Measurements from ENCODE around the gene GP1BB.
A peak's percentile ranks its signal among the peaks of the same experiment; 100 is the strongest.
"Not testable (repeated sequence)": the region's sequence is repeated elsewhere in the genome, so short reads cannot be mapped to it uniquely, and the experiment has no call there.

Gene GP1BB

GRCh38 chr22:19675428-19675827 is 47.9 kb upstream of the GP1BB start:
- no peaks in the 10 kb centered on the region for H3K4me1 ChIP-seq (ENCODE audit: insufficient read depth, poor library complexity, severe bottlenecking)
- no peak overlapping the region for H3K4me3 ChIP-seq (ENCODE audit: severe bottlenecking)
- H3K36me3 ChIP-seq (ENCODE audit: low read depth): no peaks in the 10 kb centered on the region
- no peak for ATAC-seq (ENCODE audit: low read depth)
- TF ChIP-seq CTCF (IDR thresholded peaks at IDR 0.05; ENCODE audit: poor library complexity, severe bottlenecking): no peak
- no peaks in the 10 kb centered on the region for H3K27me3 ChIP-seq (ENCODE audit: insufficient read depth, poor library complexity, severe bottlenecking)
- no peak overlapping the region for H3K27ac ChIP-seq (ENCODE audit: poor library complexity, severe bottlenecking)
- no peak for DNase-seq (ENCODE audit: low spot score)
- H3K9me3 ChIP-seq (ENCODE audit: severe bottlenecking): peaks cover 3% of the 10 kb centered on the region

- H3K9me3 ChIP-seq (ENCODE audit: severe bottlenecking); H3K4me1 ChIP-seq (ENCODE audit: insufficient read depth, poor library complexity, severe bottlenecking); H3K4me3 ChIP-seq (ENCODE audit: severe bottlenecking); H3K36me3 ChIP-seq (ENCODE audit: low read depth); DNase-seq (ENCODE audit: low spot score); ATAC-seq (ENCODE audit: low read depth); H3K27ac ChIP-seq (ENCODE audit: poor library complexity, severe bottlenecking); H3K27me3 ChIP-seq (ENCODE audit: insufficient read depth, poor library complexity, severe bottlenecking): not testable (repeated sequence)
These were observed 46.9 kb upstream of the GP1BB start for GRCh38 chr22:19676437-19676836.

- Histone ChIP-seq H3K4me3 (ENCODE audit: severe bottlenecking) (no peak overlapping the region), H3K27me3 (ENCODE audit: insufficient read depth, poor library complexity, severe bottlenecking) (no peaks in the 10 kb centered on the region), H3K4me1 (ENCODE audit: insufficient read depth, poor library complexity, severe bottlenecking) (no peaks in the 10 kb centered on the region), H3K9me3 (ENCODE audit: severe bottlenecking) (peaks cover 3% of the 10 kb centered on the region), H3K36me3 (ENCODE audit: low read depth) (no peaks in the 10 kb centered on the region), H3K27ac (ENCODE audit: poor library complexity, severe bottlenecking) (no peak overlapping the region)
- ATAC-seq (ENCODE audit: low read depth) (no peak), DNase-seq (ENCODE audit: low spot score) (no peak)
- no peak for TF ChIP-seq CTCF (IDR thresholded peaks at IDR 0.05; ENCODE audit: poor library complexity, severe bottlenecking)
These were observed 44.3 kb upstream of the GP1BB start for GRCh38 chr22:19678949-19679521.

- DNase-seq (ENCODE audit: low spot score) (no peak), ATAC-seq (ENCODE audit: low read depth) (no peak)
- H3K4me1 ChIP-seq (ENCODE audit: insufficient read depth, poor library complexity, severe bottlenecking): no peaks in the 10 kb centered on the region
- H3K4me3 ChIP-seq (ENCODE audit: severe bottlenecking): no peak overlapping the region
- peaks cover 3% of the 10 kb centered on the region for H3K9me3 ChIP-seq (ENCODE audit: severe bottlenecking)
- no peaks in the 10 kb centered on the region for H3K27me3 ChIP-seq (ENCODE audit: insufficient read depth, poor library complexity, severe bottlenecking)
- no peaks in the 10 kb centered on the region for H3K36me3 ChIP-seq (ENCODE audit: low read depth)
- TF ChIP-seq CTCF (IDR thresholded peaks at IDR 0.05; ENCODE audit: poor library complexity, severe bottlenecking): peak; percentile 67
- no peak overlapping the region for H3K27ac ChIP-seq (ENCODE audit: poor library complexity, severe bottlenecking)
These were observed 43.7 kb upstream of the GP1BB start for GRCh38 chr22:19679522-19680101.

- TF ChIP-seq CTCF (IDR thresholded peaks at IDR 0.05; ENCODE audit: poor library complexity, severe bottlenecking): no peak
- Histone ChIP-seq H3K27ac (ENCODE audit: poor library complexity, severe bottlenecking) (no peak overlapping the region), H3K27me3 (ENCODE audit: insufficient read depth, poor library complexity, severe bottlenecking) (no peaks in the 10 kb centered on the region), H3K4me1 (ENCODE audit: insufficient read depth, poor library complexity, severe bottlenecking) (no peaks in the 10 kb centered on the region), H3K36me3 (ENCODE audit: low read depth) (no peaks in the 10 kb centered on the region), H3K9me3 (ENCODE audit: severe bottlenecking) (peaks cover 3% of the 10 kb centered on the region), H3K4me3 (ENCODE audit: severe bottlenecking) (no peak overlapping the region)
- DNase-seq (ENCODE audit: low spot score): no peak
- ATAC-seq (ENCODE audit: low read depth): no peak
These were observed 43.0 kb upstream of the GP1BB start for GRCh38 chr22:19680287-19680881.

Data from RWPE2 (cell line).